HepG2 (cell line): ENCODE results near the gene RAB39B. TPM values are rescaled to one million over a fixed set of nuclear protein-coding genes. Genes with fewer than 3 reads are reported as not detected.

Experiments
- ATAC-seq: fragments of 200-7000 bp; cut with Tn5 transposase; 3 replicates; pipeline ENCODE4 v1.9.1; 2020; ENCODE audit warnings: mild to moderate bottlenecking, moderate library complexity
- BruUV-seq: library from RNA; stranded (reverse); fragments of 400-500 nt; replicated peaks from 2 replicates; lab custom pipeline; 2021; lab: Mats Ljungman, UMichigan
- CTCF ChIA-PET: fragments of 300-600 bp; formaldehyde crosslinking; extraction: SDS; loops from one replicate; lab custom pipeline; 2021; ENCODE audit warnings: low total read pairs, inconsistent platforms, low intra/inter-chr PET ratio; lab: Yijun Ruan, JAX
- POLR2A ChIA-PET: fragments of 350-600 bp; sonication (Branson Sonifier 250); formaldehyde crosslinking; loops from one replicate; lab custom pipeline; 2020; ENCODE audit warnings: antibody characterized with exemption, inconsistent platforms; lab: Yijun Ruan, JAX
- DNase-seq: peaks from one replicate; pipeline ENCODE4 v3.0.0-alpha.2; 2015; ENCODE audit warnings: low spot score
- FAIRE-seq: peaks from 3 replicates; lab custom pipeline; 2011; peaks lifted over from hg19 to GRCh38; lab: Jason Lieb, UNC
- H2AFZ ChIP-seq: one replicate; pipeline ENCODE4 v1.6.1; 2011; ENCODE audit warnings: low read length, inconsistent platforms
- H3K27ac ChIP-seq: fragments of 300-600 bp; 3 replicates; pipeline ENCODE4 v1.8.0; 2011; ENCODE audit warnings: mixed run types, mild to moderate bottlenecking, mixed read lengths, low read length, inconsistent platforms; ENCODE audit not compliant: insufficient read depth; ENCODE audit errors: extremely low read length
- H3K27me3 ChIP-seq, 2 experiments: fragments of 200-600 bp in 1 of 2; 2 replicates in 1 of 2; 3 replicates in 1 of 2; pipeline versions ENCODE4 v1.6.0 to v1.8.0; 2011; ENCODE audit warnings: low read length in 2 of 2, mild to moderate bottlenecking in 2 of 2, moderate library complexity in 2 of 2, inconsistent platforms in 1 of 2; ENCODE audit not compliant: insufficient read depth in 2 of 2, control insufficient read depth in 1 of 2
- H3K36me3 ChIP-seq, 2 experiments: fragments of 200-600 bp in 1 of 2; replicated peaks in 1 of 2; 2 replicates in 1 of 2; 3 replicates in 1 of 2; pipeline versions ENCODE4 v1.5.1 to v1.8.0; 2011; ENCODE audit warnings: low read length in 2 of 2, inconsistent platforms in 1 of 2; ENCODE audit not compliant: insufficient read depth in 2 of 2, control insufficient read depth in 1 of 2
- H3K4me1 ChIP-seq: 2 replicates; pipeline ENCODE4 v1.5.1; 2012; ENCODE audit warnings: low read length, inconsistent platforms; ENCODE audit not compliant: insufficient read depth
- H3K4me2 ChIP-seq: 2 replicates; pipeline ENCODE4 v1.6.0; 2011; ENCODE audit warnings: low read depth, low read length, inconsistent platforms
- H3K4me3 ChIP-seq, 3 experiments: fragments of 200-600 bp in 1 of 3; sonication (generic), shearing (Covaris generic) in 1 of 3; replicated peaks in 1 of 3; 2 replicates each; pipeline ENCODE4 v1.5.1; 2011 to 2016; ENCODE audit warnings: low read length in 3 of 3, inconsistent platforms in 2 of 3, low read depth in 2 of 3, mild to moderate bottlenecking in 2 of 3, control low read depth in 1 of 3, mixed read lengths in 1 of 3; ENCODE audit not compliant: insufficient read depth in 1 of 3
- H3K79me2 ChIP-seq: one replicate; pipeline ENCODE4 v1.6.1; 2011; ENCODE audit warnings: low read length, inconsistent platforms; ENCODE audit not compliant: insufficient read depth
- H3K9ac ChIP-seq: 2 replicates; pipeline ENCODE4 v1.6.0; 2011; ENCODE audit warnings: mild to moderate bottlenecking, low read depth, low read length, inconsistent platforms; ENCODE audit not compliant: insufficient read depth
- H3K9me3 ChIP-seq: 2 replicates; pipeline ENCODE4 v1.5.1; 2012; ENCODE audit warnings: mild to moderate bottlenecking, low read length
- H4K20me1 ChIP-seq: 2 replicates; pipeline ENCODE4 v1.6.0; 2011; ENCODE audit warnings: inconsistent platforms, mild to moderate bottlenecking, low read length, moderate library complexity; ENCODE audit not compliant: insufficient read depth
- AHR ChIP-seq: IDR thresholded peaks from 2 replicates; pipeline ENCODE4 v1.6.1; 2018; ENCODE audit warnings: missing genetic modification reagents, missing compliant biosample characterization
- ARNT2 ChIP-seq: sonication (generic); formaldehyde crosslinking; IDR thresholded peaks from 2 replicates; pipeline ENCODE4 v1.8.0; 2022; ENCODE audit warnings: mild to moderate bottlenecking, low read depth, missing genetic modification reagents, moderate library complexity
- BORCS8-MEF2B ChIP-seq: sonication (generic); formaldehyde crosslinking; IDR thresholded peaks from 2 replicates; pipeline ENCODE4 v1.8.0; 2022; ENCODE audit warnings: mild to moderate bottlenecking, missing genetic modification reagents
- E2F5 ChIP-seq: sonication (generic); formaldehyde crosslinking; conservative IDR thresholded peaks from 2 replicates; pipeline ENCODE4 v1.4.0; 2020; ENCODE audit warnings: missing genetic modification reagents
- HNRNPLL ChIP-seq: fragments of 200-400 bp; formaldehyde crosslinking; IDR thresholded peaks from 2 replicates; pipeline ENCODE4 v1.6.1; 2017; ENCODE audit warnings: mild to moderate bottlenecking, low read depth, low read length; ENCODE audit not compliant: poor library complexity, severe bottlenecking
- LRRFIP1 ChIP-seq: sonication (generic); formaldehyde crosslinking; conservative IDR thresholded peaks from 2 replicates; pipeline ENCODE4 v1.4.0; 2020; ENCODE audit warnings: missing genetic modification reagents
- MIXL1 ChIP-seq: IDR thresholded peaks from 2 replicates; pipeline ENCODE4 v1.6.1; 2016
- RELA ChIP-seq: sonication (generic); formaldehyde crosslinking; IDR thresholded peaks from 2 replicates; pipeline ENCODE4 v1.4.0; 2020; ENCODE audit warnings: missing genetic modification reagents
- THAP11 ChIP-seq: IDR thresholded peaks from 2 replicates; pipeline ENCODE4 v1.6.1; 2016; ENCODE audit warnings: missing biosample characterization, missing genetic modification reagents
- ZBTB34 ChIP-seq: sonication (generic); formaldehyde crosslinking; IDR thresholded peaks from 2 replicates; pipeline ENCODE4 v1.8.0; 2022; ENCODE audit warnings: mild to moderate bottlenecking, missing genetic modification reagents
- ZNF224 ChIP-seq: sonication (generic); formaldehyde crosslinking; IDR thresholded peaks from 2 replicates; pipeline ENCODE4 v1.5.0; 2020; ENCODE audit warnings: mild to moderate bottlenecking, missing genetic modification reagents
- ZNF552 ChIP-seq: sonication (generic); formaldehyde crosslinking; IDR thresholded peaks from 2 replicates; pipeline ENCODE4 v1.9.0; 2022; ENCODE audit warnings: missing genetic modification reagents, mild to moderate bottlenecking, borderline replicate concordance
- WGBS: methylation state at CpG from one replicate; pipeline ENCODE4 v1.1.6; 2017; ENCODE audit warnings: low lambda C conversion rate; 5-methylcytosine and 5-hydroxymethylcytosine counted together
- in situ Hi-C: cut with HindIII; loops from 2 replicates; pipeline ENCODE4 v1.10.0; 2017; ENCODE audit warnings: low pct_unique_long_range_greater_than_20kb; ENCODE audit not compliant: extremely low pct_ligation_motif_present
- intact Hi-C: fragments of 100-400 bp; cut with micrococcal nuclease; formaldehyde crosslinking; loops from one replicate; pipeline ENCODE4 v1.10.0; 2022; ENCODE audit not compliant: unreplicated experiment
- polyA plus RNA-seq, 8 experiments: library from polyadenylated mRNA; depleted of rRNA in 3 of 8; stranded (reverse) in 7 of 8; unstranded in 1 of 8; fragments of >200 nt; fragmentation: Illumina TruSeq in 4 of 8; extraction: Trizol in 4 of 8; gene quantifications; 2 replicates each; pipeline versions ENCODE4 v1.2.1 to v1.2.3, GENCODE V29; 2011 to 2016; ENCODE audit warnings: low read depth in 4 of 8, missing spikeins in 1 of 8, mixed read lengths in 1 of 8; ENCODE audit not compliant: insufficient read depth in 1 of 8
- total RNA-seq, 5 experiments: library from RNA; depleted of rRNA; stranded (reverse); fragments of >200 nt; fragmentation: Illumina TruSeq; extraction: Trizol; gene quantifications; 2 replicates each; pipeline ENCODE4 v1.2.3, GENCODE V29; 2016; ENCODE audit warnings: low read depth in 1 of 5

The RAB39B gene
- total and polyA plus RNA-seq, 2 of the 13 experiments (the other 11 are each of a cell fraction or from before 2014, with no cell fraction given): 0.05 to 0.07 TPM

GRCh38 chrX:155216940-155217440 lies 47.3 kb downstream of the RAB39B start:
- H3K36me3 ChIP-seq: 0 out of 5 replicates have a peak, but pooled peaks cover 0 to under 1% of the 10 kb centered on the region in 2 experiments
- H3K27me3 ChIP-seq: no peaks in the 10 kb centered on the region
- H3K4me3 ChIP-seq: peak overlapping the region; percentile 75 to 93 (median 83)
- ATAC-seq (no peak), FAIRE-seq (no peak), DNase-seq (no peak)
- peaks cover 24% of the 10 kb centered on the region for H3K4me1 ChIP-seq
- H3K9me3 ChIP-seq: no peaks in the 10 kb centered on the region
- H3K27ac ChIP-seq: peak overlapping the region; percentile 86
- TF ChIP-seq ARNT2 (CRISPR knock-in tag) (no peak), THAP11 (no peak), ZBTB34 (CRISPR knock-in tag) (no peak), MIXL1 (no peak), LRRFIP1 (CRISPR knock-in tag) (no peak), BORCS8-MEF2B (CRISPR knock-in tag) (no peak), E2F5 (CRISPR knock-in tag) (no peak), ZNF224 (no peak), RELA (CRISPR knock-in tag) (no peak), ZNF552 (CRISPR knock-in tag) (no peak), AHR (CRISPR knock-in tag) (no peak), HNRNPLL (no peak)
- TSS peak; percentile 54 for BruUV-seq
- no peak overlapping the region for H2AFZ ChIP-seq
- peak overlapping the region; percentile 74 for H3K4me2 ChIP-seq
- WGBS: 1% methylated on average over 9 of the region's 11 CpGs
- intact Hi-C loops (no loop called here), in situ Hi-C loops (no loop called here)
- POLR2A ChIA-PET: interaction anchor here (0.8 to 1.3 kb wide), 4 partner anchors 14 to 190 kb away, joined by 3 to 8 read pairs (median 4); partner anchors contain the start of gene FUNDC2
- H4K20me1 ChIP-seq: no peaks in the 10 kb centered on the region
- CTCF ChIA-PET: interaction anchor here (0.7 kb wide), 1 partner anchor 68 kb away, joined by 3 read pairs; no protein-coding TSS in a partner anchor
- peaks cover 27% of the 10 kb centered on the region for H3K79me2 ChIP-seq
- H3K9ac ChIP-seq: peak overlapping the region; percentile 86; the same call in 1 of the 2 replicates
